SH-SY5Y (cell line): ENCODE measurements around the gene OARD1.

Source experiments
- GATA2 ChIP-seq: IDR thresholded peaks from 2 replicates; pipeline ENCODE4 v1.6.1; 2011; ENCODE audit warnings: mild to moderate bottlenecking, low read depth, low read length
- GATA3 ChIP-seq: IDR thresholded peaks from 2 replicates; pipeline ENCODE4 v1.6.1; 2011; ENCODE audit warnings: low read depth, mild to moderate bottlenecking, low read length, moderate library complexity

DNA sequence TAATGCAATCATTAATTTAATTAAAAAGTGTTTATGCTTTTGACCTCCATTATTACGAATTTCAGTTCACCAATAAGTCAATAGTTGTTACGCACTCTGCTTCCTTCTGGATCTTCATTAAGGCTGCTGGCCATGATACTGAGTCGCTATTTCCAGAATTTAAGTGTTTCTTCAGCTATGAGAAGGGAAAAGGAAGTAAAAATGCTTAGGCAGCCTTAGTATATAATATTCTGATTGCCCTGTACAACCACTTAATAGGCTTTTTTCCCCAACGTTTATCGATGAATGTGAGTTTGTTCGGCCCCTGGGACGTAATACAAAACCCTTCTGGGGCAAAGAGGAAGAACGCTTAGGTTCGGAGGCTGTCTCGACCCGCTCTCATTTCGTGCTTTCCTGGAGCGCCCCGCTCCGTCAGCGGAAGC is 644 bp downstream of the OARD1 start:
- no peak for TF ChIP-seq GATA2
- TF ChIP-seq GATA3: no peak
